Esophagus muscularis mucosa (tissue), 4 donors: Measurements from ENCODE around the gene UGT1A6.

Source experiments
- EP300 ChIP-seq: sonication (generic); formaldehyde crosslinking; IDR thresholded peaks from one replicate; pipeline ENCODE4 v1.6.1; 2017; ENCODE audit warnings: antibody characterized with exemption
- POLR2A ChIP-seq: fragments of 450-650 bp; IDR thresholded peaks from one replicate; pipeline ENCODE4 v1.6.1; 2017; ENCODE audit warnings: antibody characterized with exemption, moderate library complexity, mild to moderate bottlenecking, low read depth
- POLR2AphosphoS5 ChIP-seq, 2 donors: sonication (generic); formaldehyde crosslinking; IDR thresholded peaks; one replicate each; pipeline ENCODE4 v1.6.1; 2017; ENCODE audit warnings: antibody characterized with exemption in 2 of 2
- TF ChIP-seq, protein P1 (sequence below), 3 experiments: fragments of 200-600 bp in 2 of 3; fragments of 450-650 bp in 1 of 3; sonication (generic) in 2 of 3; IDR thresholded peaks; one replicate each; pipeline ENCODE4 v1.5.1; 2017 to 2019; ENCODE audit warnings: antibody characterized with exemption in 3 of 3, mild to moderate bottlenecking in 2 of 3, moderate library complexity in 1 of 3

DNA sequence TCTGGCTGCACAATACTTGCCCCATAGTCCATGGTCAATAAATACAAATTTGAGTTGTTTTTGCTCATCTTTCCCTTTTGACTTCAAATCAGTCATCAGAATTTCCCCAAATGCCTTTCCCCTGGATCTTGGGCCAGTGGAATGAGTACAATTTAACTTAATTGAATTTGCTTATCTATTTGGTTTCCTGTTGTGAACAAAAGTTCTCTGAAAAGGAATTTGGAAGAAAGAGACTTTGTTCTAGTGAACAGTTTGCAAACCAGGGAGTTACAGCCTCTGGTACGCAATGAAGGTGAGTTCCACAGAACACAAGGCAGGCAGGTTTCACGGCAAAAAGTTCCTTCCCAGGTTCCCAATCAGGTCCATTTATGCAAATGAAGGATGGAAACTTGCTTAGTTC is 66.2 kb downstream of the UGT1A6 start:
- TF ChIP-seq, protein P1, sequence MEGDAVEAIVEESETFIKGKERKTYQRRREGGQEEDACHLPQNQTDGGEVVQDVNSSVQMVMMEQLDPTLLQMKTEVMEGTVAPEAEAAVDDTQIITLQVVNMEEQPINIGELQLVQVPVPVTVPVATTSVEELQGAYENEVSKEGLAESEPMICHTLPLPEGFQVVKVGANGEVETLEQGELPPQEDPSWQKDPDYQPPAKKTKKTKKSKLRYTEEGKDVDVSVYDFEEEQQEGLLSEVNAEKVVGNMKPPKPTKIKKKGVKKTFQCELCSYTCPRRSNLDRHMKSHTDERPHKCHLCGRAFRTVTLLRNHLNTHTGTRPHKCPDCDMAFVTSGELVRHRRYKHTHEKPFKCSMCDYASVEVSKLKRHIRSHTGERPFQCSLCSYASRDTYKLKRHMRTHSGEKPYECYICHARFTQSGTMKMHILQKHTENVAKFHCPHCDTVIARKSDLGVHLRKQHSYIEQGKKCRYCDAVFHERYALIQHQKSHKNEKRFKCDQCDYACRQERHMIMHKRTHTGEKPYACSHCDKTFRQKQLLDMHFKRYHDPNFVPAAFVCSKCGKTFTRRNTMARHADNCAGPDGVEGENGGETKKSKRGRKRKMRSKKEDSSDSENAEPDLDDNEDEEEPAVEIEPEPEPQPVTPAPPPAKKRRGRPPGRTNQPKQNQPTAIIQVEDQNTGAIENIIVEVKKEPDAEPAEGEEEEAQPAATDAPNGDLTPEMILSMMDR (IDR thresholded peaks at IDR 0.05) = no peak
- TF ChIP-seq EP300 (no peak), POLR2AphosphoS5 (IDR thresholded peaks at IDR 0.05) (no peak), POLR2A (no peak)
